Heart left ventricle (tissue), 16 donors: ENCODE measurements around the gene STAU1. TPM values are rescaled to one million over a fixed set of nuclear protein-coding genes. Genes with fewer than 3 reads are reported as not detected.

Experiments
- ATAC-seq, 4 donors: fragments of 200-7000 bp; cut with Tn5 transposase; one replicate each; pipeline ENCODE4 v1.9.1; 2020 to 2022; ENCODE audit warnings: moderate library complexity in 4 of 4, mild to moderate bottlenecking in 3 of 4, moderate number of reproducible peaks in 1 of 4
- DNase-seq, 5 donors: peaks; one replicate each; pipeline ENCODE4 v3.0.0-alpha.2; 2020
- H3K27ac ChIP-seq, 12 donors: fragments of 200-600 bp; sonication (generic) in 4 of 12; one replicate each; pipeline versions ENCODE4 v1.5.0 to v1.8.0; 2016 to 2022; ENCODE audit warnings: mild to moderate bottlenecking in 2 of 12
- H3K27me3 ChIP-seq, 9 donors: fragments of 200-600 bp; sonication (generic) in 2 of 9; one replicate each; pipeline versions ENCODE4 v1.5.1 to v1.8.0; 2016 to 2022; ENCODE audit warnings: mild to moderate bottlenecking in 3 of 9
- H3K36me3 ChIP-seq, 9 donors: fragments of 200-600 bp; sonication (generic) in 2 of 9; one replicate each; pipeline versions ENCODE4 v1.5.0 to v1.8.0; 2018 to 2022; ENCODE audit warnings: mild to moderate bottlenecking in 2 of 9
- H3K4me1 ChIP-seq, 12 donors: fragments of 200-600 bp; sonication (generic) in 4 of 12; one replicate each; pipeline versions ENCODE4 v1.5.0 to v1.8.0; 2016 to 2022; ENCODE audit warnings: mild to moderate bottlenecking in 3 of 12
- H3K4me3 ChIP-seq, 12 donors: fragments of 200-600 bp; sonication (generic) in 4 of 12; one replicate each; pipeline versions ENCODE4 v1.5.0 to v1.8.0; 2017 to 2022; ENCODE audit warnings: mild to moderate bottlenecking in 9 of 12, moderate library complexity in 4 of 12
- H3K9me3 ChIP-seq, 12 donors: fragments of 200-600 bp; sonication (generic) in 4 of 12; one replicate each; pipeline versions ENCODE4 v1.5.0 to v1.8.0; 2016 to 2022; ENCODE audit warnings: mild to moderate bottlenecking in 1 of 12
- POLR2A ChIP-seq, 2 donors: fragments of 450-650 bp; IDR thresholded peaks; one replicate each; pipeline ENCODE4 v1.6.1; 2017; ENCODE audit warnings: antibody characterized with exemption in 2 of 2, mild to moderate bottlenecking in 2 of 2, moderate library complexity in 2 of 2
- WGBS, 4 donors: extraction: QIAGEN DNeasy Blood & Tissue Kit in 2 of 4; methylation state at CpG; one replicate each; pipeline versions ENCODE4 v1.1.5 to v1.1.7; 2013 to 2018; 5-methylcytosine and 5-hydroxymethylcytosine counted together
- intact Hi-C, 10 donors: fragments of 100-400 bp; cut with DNase I; formaldehyde crosslinking; loops; one replicate each; pipeline versions ENCODE4 v1.11.1 to v1.14.2; 2022
- polyA plus RNA-seq, 2 donors: library from polyadenylated mRNA; stranded (reverse); fragments of 200-250 nt; gene quantifications; one replicate each; pipeline ENCODE4 v1.2.3, GENCODE V29; 2013
- total RNA-seq, 9 donors: library from RNA; depleted of rRNA in 2 of 9; stranded (reverse); fragments of >200 nt in 2 of 9; fragmentation: NEBNext Ultra II Directional in 3 of 9; extraction: Animal tissue kit (Norgen Biotek cat#: 25700) in 3 of 9; gene quantifications; one replicate each; pipeline versions ENCODE4 v1.1.0 to v1.2.4, GENCODE V29; 2016 to 2023
- TF ChIP-seq, protein P1 (sequence below), 12 donors: fragments of 200-600 bp; sonication (generic) in 4 of 12; IDR thresholded peaks; one replicate each; pipeline versions ENCODE4 v1.5.0 to v1.8.0; 2018 to 2022; ENCODE audit warnings: antibody characterized with exemption in 12 of 12, mild to moderate bottlenecking in 5 of 12
- donor health status: ischemic (EF 13 %, LVEDD 7.1; RV severe dilation, severe dysfunction).
- donor health status: healthy with polysubstance abuse.
- donor health status: DM: no; HTN: yes; CAD: no.
- donor health status: DM: no; HTN: no; CAD: no.
- donor health status: ischemic (EF 25% LVEDD 6.9; RV normal size, moderate dysfunction).
- donor health status: ischemic (EF 25% LVEDD 5.7; RV mildly dilated, moderate dysfunction).
- donor health status: healthy.
- donor health status: DM: yes; HTN: yes; CAD: no.
- donor health status: ischemic (EF 35%, LVEDD 5.7; RV mildly dilated, moderate dysfunction).
- donor health status: nonischemic (EF 11% LVEDD 7.7; RV severe dilation, severe dysfunction).
- donor health status: DM: yes; HTN: yes; CAD: no.
- donor health status: PGD.
- donor health status: ischemic (EF 29% LVEDD 5.4; RV normal size, mild dysfunction).
- donor health status: nonischemic (EF 23%, LVEDD 6.1; RV moderate dilation, normal function).

The STAU1 gene
- total and polyA plus RNA-seq, 11 donors: 23.2 to 95.4 (median 70.5) TPM

DNA sequence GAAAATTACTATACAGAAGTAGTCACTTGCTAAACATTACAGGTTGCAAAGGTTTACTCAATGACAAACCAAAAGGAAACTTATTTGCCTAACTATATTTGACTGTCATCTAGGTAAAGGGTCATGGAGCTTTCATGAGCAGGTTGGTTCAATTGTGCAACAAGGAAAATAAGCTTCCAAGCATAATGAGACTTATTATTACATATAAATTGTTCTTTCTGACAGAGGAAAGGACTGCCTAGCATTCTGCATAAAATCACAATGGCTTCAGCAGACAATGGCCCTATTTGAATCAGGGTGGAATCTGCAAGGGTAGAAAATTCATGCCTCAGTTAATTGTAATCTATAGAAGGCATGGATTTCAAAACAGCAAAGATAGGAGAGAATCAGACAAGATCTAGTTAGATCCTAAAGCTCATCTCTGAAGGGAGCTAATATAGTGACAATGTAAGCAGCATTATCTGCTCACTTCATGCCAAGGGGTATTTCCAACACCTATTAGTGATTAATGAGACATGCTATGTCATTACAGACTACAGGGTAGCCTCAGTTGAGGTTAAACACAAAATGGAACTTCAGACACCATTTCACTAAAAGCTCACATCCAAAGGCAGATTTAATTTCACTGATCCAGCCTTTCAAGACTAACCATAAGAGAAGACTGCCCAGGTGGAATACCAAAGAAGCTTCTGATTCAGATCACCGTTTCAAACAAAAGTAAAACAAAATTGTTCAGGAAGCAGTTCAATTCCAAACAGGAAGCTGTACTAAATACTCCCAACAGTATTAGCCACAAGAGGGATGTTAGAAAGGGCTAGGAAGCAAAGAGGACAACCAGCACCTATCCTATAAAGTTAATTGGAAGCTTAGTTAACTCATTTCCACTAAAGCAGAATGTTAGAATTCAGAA, 8.5 kb downstream of the STAU1 start:
- Histone ChIP-seq H3K27ac (peak overlapping the region in 7 of 12 donors; percentile 5 to 54 (median 38)), H3K36me3 (peaks cover 0 to 20% (median 9%) of the 10 kb centered on the region in 9 donors), H3K4me1 (peaks cover 6 to 50% (median 41%) of the 10 kb centered on the region in 12 donors), H3K9me3 (no peaks in the 10 kb centered on the region), H3K4me3 (no peak overlapping the region), H3K27me3 (no peaks in the 10 kb centered on the region)
- no peak for TF ChIP-seq POLR2A (IDR thresholded peaks at IDR 0.05)
- TF ChIP-seq, protein P1, sequence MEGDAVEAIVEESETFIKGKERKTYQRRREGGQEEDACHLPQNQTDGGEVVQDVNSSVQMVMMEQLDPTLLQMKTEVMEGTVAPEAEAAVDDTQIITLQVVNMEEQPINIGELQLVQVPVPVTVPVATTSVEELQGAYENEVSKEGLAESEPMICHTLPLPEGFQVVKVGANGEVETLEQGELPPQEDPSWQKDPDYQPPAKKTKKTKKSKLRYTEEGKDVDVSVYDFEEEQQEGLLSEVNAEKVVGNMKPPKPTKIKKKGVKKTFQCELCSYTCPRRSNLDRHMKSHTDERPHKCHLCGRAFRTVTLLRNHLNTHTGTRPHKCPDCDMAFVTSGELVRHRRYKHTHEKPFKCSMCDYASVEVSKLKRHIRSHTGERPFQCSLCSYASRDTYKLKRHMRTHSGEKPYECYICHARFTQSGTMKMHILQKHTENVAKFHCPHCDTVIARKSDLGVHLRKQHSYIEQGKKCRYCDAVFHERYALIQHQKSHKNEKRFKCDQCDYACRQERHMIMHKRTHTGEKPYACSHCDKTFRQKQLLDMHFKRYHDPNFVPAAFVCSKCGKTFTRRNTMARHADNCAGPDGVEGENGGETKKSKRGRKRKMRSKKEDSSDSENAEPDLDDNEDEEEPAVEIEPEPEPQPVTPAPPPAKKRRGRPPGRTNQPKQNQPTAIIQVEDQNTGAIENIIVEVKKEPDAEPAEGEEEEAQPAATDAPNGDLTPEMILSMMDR (IDR thresholded peaks at IDR 0.05): no peak
- DNase-seq (no peak), ATAC-seq (peak in 1 of 4 donors; percentile 18)
- intact Hi-C loops: loop anchor here in 1 of 10 donors (10.0 kb wide), 1 partner anchor 45 kb away; no protein-coding TSS in a partner anchor
- 20 to 50% (median 25%) methylated on average over 1 of the region's 1 CpG for WGBS, 4 donors

DNA sequence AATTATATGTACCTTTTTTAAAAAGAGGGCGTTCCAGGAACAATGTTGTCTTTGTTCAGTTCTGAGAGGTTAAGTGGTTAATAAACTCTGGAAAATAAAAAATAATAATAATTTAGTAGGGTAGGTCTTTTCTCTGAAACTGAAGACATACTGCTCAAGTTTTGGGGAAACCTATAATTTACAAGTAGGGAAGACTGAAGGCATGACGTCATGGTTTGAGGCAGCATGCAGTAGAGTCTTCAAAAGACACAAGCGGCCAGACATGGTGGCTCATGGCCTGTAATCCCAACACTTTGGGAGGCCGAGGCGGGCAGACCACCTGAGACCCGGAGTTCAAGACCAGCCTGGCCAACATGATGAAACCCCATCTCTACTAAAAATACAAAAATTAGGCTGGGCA, 14.0 kb downstream of the STAU1 start:
- peaks cover 0 to 50% (median 21%) of the 10 kb centered on the region in 9 donors for H3K36me3 ChIP-seq
- WGBS, 4 donors: 92 to 97% (median 94%) methylated on average over 6 of the region's 6 CpGs
- no peaks in the 10 kb centered on the region for H3K27me3 ChIP-seq
- no peak overlapping the region for H3K4me3 ChIP-seq
- DNase-seq: no peak
- no peak overlapping the region for H3K27ac ChIP-seq
- H3K4me1 ChIP-seq: peaks cover 0 to 16% (median 4%) of the 10 kb centered on the region in 12 donors
- intact Hi-C loops: no loop called here
- H3K9me3 ChIP-seq: no peaks in the 10 kb centered on the region
- no peak for TF ChIP-seq POLR2A (IDR thresholded peaks at IDR 0.05)
- TF ChIP-seq, protein P1 (IDR thresholded peaks at IDR 0.05): no peak
- ATAC-seq: no peak

DNA sequence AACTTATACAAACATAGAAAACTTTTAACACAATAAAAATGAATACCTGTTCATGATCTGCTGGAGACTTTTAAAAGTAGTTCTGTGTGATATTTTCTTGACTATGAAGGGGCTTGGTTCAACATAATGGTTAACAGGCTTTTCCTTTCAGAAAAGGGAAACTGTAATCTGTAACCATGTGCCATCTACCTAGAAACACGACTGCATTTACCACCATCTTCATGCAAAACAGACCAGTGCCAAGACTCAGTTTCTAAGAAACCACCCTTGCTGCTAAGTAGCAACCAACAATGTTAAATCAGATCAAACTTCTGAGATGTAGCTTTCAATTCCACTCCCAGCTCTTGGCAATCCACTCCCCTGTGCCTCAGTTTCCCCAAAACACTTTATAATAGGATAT, 15.7 kb downstream of the STAU1 start:
- ATAC-seq (no peak), DNase-seq (no peak)
- H3K4me1 ChIP-seq: peaks cover 4 to 29% (median 15%) of the 10 kb centered on the region in 12 donors
- WGBS, 4 donors: 12 to 30% (median 23%) methylated on average over 1 of the region's 1 CpG
- no peaks in the 10 kb centered on the region for H3K27me3 ChIP-seq
- no peak for TF ChIP-seq POLR2A (IDR thresholded peaks at IDR 0.05)
- TF ChIP-seq, protein P1 (IDR thresholded peaks at IDR 0.05): no peak
- intact Hi-C loops: no loop called here
- peaks cover 0 to 37% (median 8%) of the 10 kb centered on the region in 9 donors for H3K36me3 ChIP-seq
- no peak overlapping the region for H3K27ac ChIP-seq
- H3K4me3 ChIP-seq: no peak overlapping the region
- no peaks in the 10 kb centered on the region for H3K9me3 ChIP-seq

DNA sequence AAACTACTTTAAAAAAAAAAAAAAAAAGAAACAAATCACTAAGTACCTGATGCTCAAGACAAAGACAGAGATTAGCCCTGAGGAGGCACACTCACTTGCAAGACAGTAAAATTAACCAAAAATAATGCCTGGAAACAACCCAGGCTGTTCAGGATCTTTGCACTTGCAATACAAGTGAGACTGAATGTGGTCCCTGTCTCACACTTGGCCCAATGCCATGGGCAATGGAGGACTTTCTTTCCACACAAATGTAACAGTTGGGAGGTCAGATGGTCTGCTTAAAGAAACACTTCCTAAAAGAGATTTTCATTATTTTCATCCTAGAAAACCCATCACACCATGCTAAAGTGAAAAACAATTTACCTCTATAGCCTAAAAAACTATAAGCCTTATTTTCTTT, 16.2 kb downstream of the STAU1 start:
- intact Hi-C loops: no loop called here
- H3K4me1 ChIP-seq: peaks cover 4 to 34% (median 20%) of the 10 kb centered on the region in 12 donors
- no peak for TF ChIP-seq POLR2A (IDR thresholded peaks at IDR 0.05)
- TF ChIP-seq, protein P1 (IDR thresholded peaks at IDR 0.05): no peak
- peaks cover 0 to 37% (median 7%) of the 10 kb centered on the region in 9 donors for H3K36me3 ChIP-seq
- H3K27ac ChIP-seq: no peak overlapping the region
- H3K9me3 ChIP-seq: no peaks in the 10 kb centered on the region
- DNase-seq (no peak), ATAC-seq (no peak)
- H3K27me3 ChIP-seq: no peaks in the 10 kb centered on the region
- no peak overlapping the region for H3K4me3 ChIP-seq
